Middle frontal gyrus (tissue), 1 donor: ENCODE data around the gene CEACAM1.
"Not testable (repeated sequence)": the region's sequence is repeated elsewhere in the genome, so short reads cannot be mapped to it uniquely, and the experiment has no call there.

ENCODE experiments used
- DNase-seq: peaks from one replicate; pipeline ENCODE4 v3.0.0-alpha.2; 2015; ENCODE audit warnings: low spot score; ENCODE audit errors: extremely low spot score

The CEACAM1 gene

GRCh38 chr19:42512743-42513304, 15.5 kb downstream of the CEACAM1 start:
- DNase-seq: no peak

GRCh38 chr19:42512130-42512636, 16.1 kb downstream of the CEACAM1 start:
- no peak for DNase-seq

- DNase-seq: no peak
Measured at GRCh38 chr19:42511340-42511739, 16.9 kb downstream of the CEACAM1 start.

GRCh38 chr19:42508892-42509444, 19.3 kb downstream of the CEACAM1 start:
- DNase-seq: no peak

GRCh38 chr19:42505066-42505465, 23.2 kb downstream of the CEACAM1 start:
- no peak for DNase-seq

GRCh38 chr19:42501733-42502132, 26.5 kb downstream of the CEACAM1 start:
- DNase-seq: no peak

GRCh38 chr19:42501243-42501642, 27.0 kb downstream of the CEACAM1 start:
- not testable (repeated sequence) for DNase-seq

GRCh38 chr19:42498169-42498757, 30.0 kb downstream of the CEACAM1 start:
- no peak for DNase-seq

GRCh38 chr19:42497492-42498168, 30.7 kb downstream of the CEACAM1 start:
- no peak for DNase-seq

GRCh38 chr19:42496460-42497133, 31.7 kb downstream of the CEACAM1 start:
- DNase-seq: no peak

- DNase-seq: no peak
Measured at GRCh38 chr19:42495663-42496062, 32.6 kb downstream of the CEACAM1 start.

- no peak for DNase-seq
Measured at GRCh38 chr19:42494321-42494720, 34.0 kb downstream of the CEACAM1 start.

GRCh38 chr19:42488783-42489521, 39.3 kb downstream of the CEACAM1 start:
- DNase-seq: no peak

GRCh38 chr19:42487798-42488178, 40.5 kb downstream of the CEACAM1 start:
- DNase-seq: no peak

GRCh38 chr19:42487032-42487797, 41.1 kb downstream of the CEACAM1 start:
- DNase-seq: no peak

GRCh38 chr19:42485036-42485435, 43.2 kb downstream of the CEACAM1 start:
- not testable (repeated sequence) for DNase-seq

GRCh38 chr19:42480335-42481095, 47.8 kb downstream of the CEACAM1 start:
- DNase-seq: no peak

GRCh38 chr19:42479736-42480135, 48.5 kb downstream of the CEACAM1 start:
- no peak for DNase-seq

GRCh38 chr19:42478765-42479311, 49.4 kb downstream of the CEACAM1 start:
- DNase-seq: no peak
